HTERT RPE-1 (cell line): ENCODE results near the gene TMPRSS4.

ENCODE experiments used
- in situ Hi-C: fragments of 300-500 bp; cut with MboI; formaldehyde crosslinking; loops from 4 replicates; pipeline ENCODE4 v1.14.3; 2020; ENCODE audit warnings: low sequenced_read_pairs

TMPRSS4 gene

GRCh38 chr11:118076754-118077281, at the start of gene TMPRSS4:
TSS of gene TMPRSS4 (plus strand) at chr11:118077078. CDS start at chr11:118077303, 225 bp downstream.
- in situ Hi-C loops = no loop called here

- in situ Hi-C loops = no loop called here
Measured at GRCh38 chr11:118027694-118028093, 49.2 kb upstream of the TMPRSS4 start.

GRCh38 chr11:118028626-118029025, 48.3 kb upstream of the TMPRSS4 start:
- in situ Hi-C loops = no loop called here

GRCh38 chr11:118033443-118033842, 43.4 kb upstream of the TMPRSS4 start:
- in situ Hi-C loops = no loop called here

- in situ Hi-C loops = no loop called here
Measured at GRCh38 chr11:118042141-118042540, 34.7 kb upstream of the TMPRSS4 start.

- in situ Hi-C loops = no loop called here
Measured at GRCh38 chr11:118042796-118043195, 34.1 kb upstream of the TMPRSS4 start.

GRCh38 chr11:118045191-118045590, 31.7 kb upstream of the TMPRSS4 start:
- in situ Hi-C loops = no loop called here

- in situ Hi-C loops = no loop called here
Measured at GRCh38 chr11:118046051-118046963, 30.6 kb upstream of the TMPRSS4 start.

- in situ Hi-C loops = no loop called here
Measured at GRCh38 chr11:118046964-118047700, 29.7 kb upstream of the TMPRSS4 start.

- in situ Hi-C loops = no loop called here
Measured at GRCh38 chr11:118047749-118048148, 29.1 kb upstream of the TMPRSS4 start.

GRCh38 chr11:118048472-118049370, 28.2 kb upstream of the TMPRSS4 start:
- in situ Hi-C loops = no loop called here

GRCh38 chr11:118049771-118050170, 27.1 kb upstream of the TMPRSS4 start:
- in situ Hi-C loops = no loop called here

GRCh38 chr11:118050208-118050891, 26.5 kb upstream of the TMPRSS4 start:
- in situ Hi-C loops = no loop called here

- in situ Hi-C loops = no loop called here
Measured at GRCh38 chr11:118051136-118051610, 25.7 kb upstream of the TMPRSS4 start.

GRCh38 chr11:118051611-118052461, 25.0 kb upstream of the TMPRSS4 start:
- in situ Hi-C loops = no loop called here

GRCh38 chr11:118052581-118053206, 24.2 kb upstream of the TMPRSS4 start:
- in situ Hi-C loops = no loop called here

GRCh38 chr11:118054712-118055640, 21.9 kb upstream of the TMPRSS4 start:
- in situ Hi-C loops = no loop called here
